ENCODE data around the gene MPV17.

- no peak for TF ChIP-seq CTCF (IDR thresholded peaks at IDR 0.05; ENCODE audit: low read depth, low read length, poor library complexity, severe bottlenecking)
- TF ChIP-seq EZH2phosphoT487 (IDR thresholded peaks at IDR 0.05; ENCODE audit: borderline replicate concordance, low read length): no peak
Observed at GRCh38 chr2:27275211-27276150, 47.4 kb downstream of the MPV17 start, which contains the start of gene DNAJC5G.
